HepG2 (cell line): ENCODE measurements around the gene STEAP3. TPM values are rescaled to one million over a fixed set of nuclear protein-coding genes. Genes with fewer than 3 reads are reported as not detected.

ENCODE experiments used
- ATAC-seq: fragments of 200-7000 bp; cut with Tn5 transposase; 3 replicates; pipeline ENCODE4 v1.9.1; 2020; ENCODE audit warnings: mild to moderate bottlenecking, moderate library complexity
- BruUV-seq: library from RNA; stranded (reverse); fragments of 400-500 nt; replicated peaks from 2 replicates; lab custom pipeline; 2021; lab: Mats Ljungman, UMichigan
- CTCF ChIA-PET: fragments of 300-600 bp; formaldehyde crosslinking; extraction: SDS; loops from one replicate; lab custom pipeline; 2021; ENCODE audit warnings: low total read pairs, inconsistent platforms, low intra/inter-chr PET ratio; lab: Yijun Ruan, JAX
- POLR2A ChIA-PET: fragments of 350-600 bp; sonication (Branson Sonifier 250); formaldehyde crosslinking; loops from one replicate; lab custom pipeline; 2020; ENCODE audit warnings: antibody characterized with exemption, inconsistent platforms; lab: Yijun Ruan, JAX
- DNase-seq: peaks from one replicate; pipeline ENCODE4 v3.0.0-alpha.2; 2015; ENCODE audit warnings: low spot score
- FAIRE-seq: peaks from 3 replicates; lab custom pipeline; 2011; peaks lifted over from hg19 to GRCh38; lab: Jason Lieb, UNC
- H2AFZ ChIP-seq: one replicate; pipeline ENCODE4 v1.6.1; 2011; ENCODE audit warnings: low read length, inconsistent platforms
- H3K27ac ChIP-seq: fragments of 300-600 bp; 3 replicates; pipeline ENCODE4 v1.8.0; 2011; ENCODE audit warnings: mixed run types, mild to moderate bottlenecking, mixed read lengths, low read length, inconsistent platforms; ENCODE audit not compliant: insufficient read depth; ENCODE audit errors: extremely low read length
- H3K27me3 ChIP-seq, 2 experiments: fragments of 200-600 bp in 1 of 2; 2 replicates in 1 of 2; 3 replicates in 1 of 2; pipeline versions ENCODE4 v1.6.0 to v1.8.0; 2011; ENCODE audit warnings: low read length in 2 of 2, mild to moderate bottlenecking in 2 of 2, moderate library complexity in 2 of 2, inconsistent platforms in 1 of 2; ENCODE audit not compliant: insufficient read depth in 2 of 2, control insufficient read depth in 1 of 2
- H3K36me3 ChIP-seq, 2 experiments: fragments of 200-600 bp in 1 of 2; replicated peaks in 1 of 2; 2 replicates in 1 of 2; 3 replicates in 1 of 2; pipeline versions ENCODE4 v1.5.1 to v1.8.0; 2011; ENCODE audit warnings: low read length in 2 of 2, inconsistent platforms in 1 of 2; ENCODE audit not compliant: insufficient read depth in 2 of 2, control insufficient read depth in 1 of 2
- H3K4me1 ChIP-seq: 2 replicates; pipeline ENCODE4 v1.5.1; 2012; ENCODE audit warnings: low read length, inconsistent platforms; ENCODE audit not compliant: insufficient read depth
- H3K4me2 ChIP-seq: 2 replicates; pipeline ENCODE4 v1.6.0; 2011; ENCODE audit warnings: low read depth, low read length, inconsistent platforms
- H3K4me3 ChIP-seq, 3 experiments: fragments of 200-600 bp in 1 of 3; sonication (generic), shearing (Covaris generic) in 1 of 3; replicated peaks in 1 of 3; 2 replicates each; pipeline ENCODE4 v1.5.1; 2011 to 2016; ENCODE audit warnings: low read length in 3 of 3, inconsistent platforms in 2 of 3, low read depth in 2 of 3, mild to moderate bottlenecking in 2 of 3, control low read depth in 1 of 3, mixed read lengths in 1 of 3; ENCODE audit not compliant: insufficient read depth in 1 of 3
- H3K79me2 ChIP-seq: one replicate; pipeline ENCODE4 v1.6.1; 2011; ENCODE audit warnings: low read length, inconsistent platforms; ENCODE audit not compliant: insufficient read depth
- H3K9ac ChIP-seq: 2 replicates; pipeline ENCODE4 v1.6.0; 2011; ENCODE audit warnings: mild to moderate bottlenecking, low read depth, low read length, inconsistent platforms; ENCODE audit not compliant: insufficient read depth
- H3K9me3 ChIP-seq: 2 replicates; pipeline ENCODE4 v1.5.1; 2012; ENCODE audit warnings: mild to moderate bottlenecking, low read length
- H4K20me1 ChIP-seq: 2 replicates; pipeline ENCODE4 v1.6.0; 2011; ENCODE audit warnings: inconsistent platforms, mild to moderate bottlenecking, low read length, moderate library complexity; ENCODE audit not compliant: insufficient read depth
- ASH2L ChIP-seq: fragments of 300-600, 200-600 bp; sonication (generic); IDR thresholded peaks from 2 replicates; pipeline ENCODE4 v1.7.0; 2017; ENCODE audit warnings: low read depth, mild to moderate bottlenecking, moderate library complexity, mixed read lengths, low read length; ENCODE audit not compliant: insufficient read length
- ELF4 ChIP-seq: sonication (generic); formaldehyde crosslinking; IDR thresholded peaks from 2 replicates; pipeline ENCODE4 v1.5.0; 2020; ENCODE audit warnings: missing genetic modification reagents, mild to moderate bottlenecking, moderate library complexity, borderline replicate concordance
- MEF2D ChIP-seq: sonication (generic); formaldehyde crosslinking; IDR thresholded peaks from 2 replicates; pipeline ENCODE4 v1.5.1; 2020; ENCODE audit warnings: mild to moderate bottlenecking, missing genetic modification reagents
- NCOR1 ChIP-seq: fragments of 200-600 bp; sonication (generic); IDR thresholded peaks from 2 replicates; pipeline ENCODE4 v1.7.0; 2017; ENCODE audit warnings: antibody characterized with exemption, low read length, borderline replicate concordance
- POLR2A ChIP-seq, 2 experiments: IDR thresholded peaks; 2 replicates each; pipeline ENCODE4 v1.6.1; 2011; ENCODE audit warnings: low read depth in 2 of 2, low read length in 2 of 2, mild to moderate bottlenecking in 1 of 2, moderate library complexity in 1 of 2; ENCODE audit not compliant: insufficient read depth in 1 of 2
- RAD51 ChIP-seq: fragments of 450-650 bp; IDR thresholded peaks from 2 replicates; pipeline ENCODE4 v1.6.1; 2016; ENCODE audit warnings: borderline replicate concordance
- TIGD3 ChIP-seq: sonication (generic); formaldehyde crosslinking; IDR thresholded peaks from 2 replicates; pipeline ENCODE4 v1.5.1; 2020; ENCODE audit warnings: mild to moderate bottlenecking, missing genetic modification reagents, borderline replicate concordance
- ZBTB49 ChIP-seq: sonication (generic); formaldehyde crosslinking; IDR thresholded peaks from 2 replicates; pipeline ENCODE4 v1.4.0; 2020; ENCODE audit warnings: missing genetic modification reagents, borderline replicate concordance
- ZBTB8A ChIP-seq: sonication (generic); formaldehyde crosslinking; IDR thresholded peaks from 2 replicates; pipeline ENCODE4 v1.4.0; 2020; ENCODE audit warnings: mild to moderate bottlenecking, low read depth, missing genetic modification reagents, borderline replicate concordance
- ZFYVE20 ChIP-seq: sonication (generic); formaldehyde crosslinking; IDR thresholded peaks from 2 replicates; pipeline ENCODE4 v1.8.0; 2023; ENCODE audit warnings: low read depth, mild to moderate bottlenecking, moderate library complexity, missing genetic modification reagents, borderline replicate concordance
- ZKSCAN1 ChIP-seq: fragments of 150-350 bp; IDR thresholded peaks from 2 replicates; pipeline ENCODE4 v1.6.1; 2014; ENCODE audit warnings: low read length
- ZNF251 ChIP-seq: sonication (generic); formaldehyde crosslinking; IDR thresholded peaks from 2 replicates; pipeline ENCODE4 v1.9.0; 2021; ENCODE audit warnings: mild to moderate bottlenecking, missing genetic modification reagents
- ZNF513 ChIP-seq: sonication (generic); formaldehyde crosslinking; conservative IDR thresholded peaks from 2 replicates; pipeline ENCODE4 v1.5.0; 2020; ENCODE audit warnings: missing genetic modification reagents
- WGBS: methylation state at CpG from one replicate; pipeline ENCODE4 v1.1.6; 2017; ENCODE audit warnings: low lambda C conversion rate; 5-methylcytosine and 5-hydroxymethylcytosine counted together
- in situ Hi-C: cut with HindIII; loops from 2 replicates; pipeline ENCODE4 v1.10.0; 2017; ENCODE audit warnings: low pct_unique_long_range_greater_than_20kb; ENCODE audit not compliant: extremely low pct_ligation_motif_present
- intact Hi-C: fragments of 100-400 bp; cut with micrococcal nuclease; formaldehyde crosslinking; loops from one replicate; pipeline ENCODE4 v1.10.0; 2022; ENCODE audit not compliant: unreplicated experiment
- polyA plus RNA-seq, 8 experiments: library from polyadenylated mRNA; depleted of rRNA in 3 of 8; stranded (reverse) in 7 of 8; unstranded in 1 of 8; fragments of >200 nt; fragmentation: Illumina TruSeq in 4 of 8; extraction: Trizol in 4 of 8; gene quantifications; 2 replicates each; pipeline versions ENCODE4 v1.2.1 to v1.2.3, GENCODE V29; 2011 to 2016; ENCODE audit warnings: low read depth in 4 of 8, missing spikeins in 1 of 8, mixed read lengths in 1 of 8; ENCODE audit not compliant: insufficient read depth in 1 of 8
- total RNA-seq, 5 experiments: library from RNA; depleted of rRNA; stranded (reverse); fragments of >200 nt; fragmentation: Illumina TruSeq; extraction: Trizol; gene quantifications; 2 replicates each; pipeline ENCODE4 v1.2.3, GENCODE V29; 2016; ENCODE audit warnings: low read depth in 1 of 5
- TF ChIP-seq, protein P1 (sequence below): sonication (generic); formaldehyde crosslinking; IDR thresholded peaks from 2 replicates; pipeline ENCODE4 v1.4.0; 2020; ENCODE audit warnings: mild to moderate bottlenecking, missing genetic modification reagents, borderline replicate concordance

STEAP3 gene
- total and polyA plus RNA-seq, 2 of the 13 experiments (the other 11 are each of a cell fraction or from before 2014, with no cell fraction given): 7.3 to 21.1 TPM

DNA sequence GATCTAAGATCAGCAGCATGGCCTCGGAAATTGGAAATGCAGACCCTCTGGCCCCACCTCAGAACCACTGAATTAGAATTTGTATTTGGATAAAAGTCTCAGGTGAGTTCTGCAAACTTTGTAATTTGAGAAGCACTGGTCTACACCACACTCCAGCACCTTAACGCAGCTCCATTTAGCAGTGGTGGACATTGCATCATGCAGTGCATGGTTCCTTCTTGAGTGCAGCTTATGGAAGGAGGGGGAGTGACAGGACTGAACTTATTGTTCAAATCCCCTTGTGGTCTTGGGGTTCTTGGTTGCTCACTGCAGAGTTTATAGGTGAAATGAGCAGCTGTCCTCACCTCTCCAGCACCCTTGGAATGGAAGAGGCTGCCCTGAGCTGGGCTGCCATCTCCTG, 17.4 kb upstream of the STEAP3 start (continued):
- TF ChIP-seq ELF4 (CRISPR knock-in tag): no peak
- TF ChIP-seq ZBTB49 (CRISPR knock-in tag): no peak
- TF ChIP-seq ZBTB8A (CRISPR knock-in tag): no peak

DNA sequence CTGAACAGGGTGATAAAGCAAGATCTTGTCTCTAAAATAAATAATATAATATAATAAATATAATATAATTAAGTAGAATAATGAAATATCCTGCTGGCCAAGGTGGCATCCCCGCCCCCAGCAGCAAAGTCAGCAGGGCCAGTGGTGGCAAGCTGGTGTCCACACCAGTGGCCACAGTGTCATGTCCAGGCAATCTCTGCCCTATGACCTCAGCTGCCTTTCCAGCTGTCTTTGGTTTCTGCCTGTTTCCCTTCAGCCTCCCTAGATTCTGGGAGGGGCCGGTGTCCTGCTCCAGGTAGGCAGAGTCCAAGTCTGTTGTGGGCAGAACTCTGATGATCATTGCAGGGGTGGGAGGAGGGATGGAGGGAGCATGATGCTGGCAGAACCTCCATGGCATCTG, 16.2 kb upstream of the STEAP3 start:
- Histone ChIP-seq H3K79me2 (no peaks in the 10 kb centered on the region), H3K4me3 (no peak overlapping the region), H3K27ac (no peak overlapping the region), H3K9me3 (no peaks in the 10 kb centered on the region), H3K9ac (no peak overlapping the region), H2AFZ (no peak overlapping the region), H3K27me3 (peaks cover 2 to 14% of the 10 kb centered on the region in 2 experiments; a peak in 3 of 5 replicates), H3K4me2 (no peak overlapping the region), H3K4me1 (no peaks in the 10 kb centered on the region), H3K36me3 (no peaks in the 10 kb centered on the region), H4K20me1 (no peaks in the 10 kb centered on the region)
- DNase-seq (no peak), ATAC-seq (no peak), FAIRE-seq (no peak)
- in situ Hi-C loops (no loop called here), intact Hi-C loops (no loop called here)
- ChIA-PET CTCF (no interaction called here), POLR2A (no interaction called here)
- no TSS peak for BruUV-seq
- 6% methylated on average over 2 of the region's 2 CpGs for WGBS
- TF ChIP-seq ZKSCAN1: no peak
- no peak for TF ChIP-seq RAD51
- TF ChIP-seq ZNF513 (CRISPR knock-in tag): no peak
- TF ChIP-seq MEF2D (CRISPR knock-in tag): no peak
- TF ChIP-seq POLR2A (IDR thresholded peaks at IDR 0.05; ENCODE audit: insufficient read depth in 1 of 2, low read depth in 2 of 2, low read length in 2 of 2): no peak
- TF ChIP-seq, protein P1, sequence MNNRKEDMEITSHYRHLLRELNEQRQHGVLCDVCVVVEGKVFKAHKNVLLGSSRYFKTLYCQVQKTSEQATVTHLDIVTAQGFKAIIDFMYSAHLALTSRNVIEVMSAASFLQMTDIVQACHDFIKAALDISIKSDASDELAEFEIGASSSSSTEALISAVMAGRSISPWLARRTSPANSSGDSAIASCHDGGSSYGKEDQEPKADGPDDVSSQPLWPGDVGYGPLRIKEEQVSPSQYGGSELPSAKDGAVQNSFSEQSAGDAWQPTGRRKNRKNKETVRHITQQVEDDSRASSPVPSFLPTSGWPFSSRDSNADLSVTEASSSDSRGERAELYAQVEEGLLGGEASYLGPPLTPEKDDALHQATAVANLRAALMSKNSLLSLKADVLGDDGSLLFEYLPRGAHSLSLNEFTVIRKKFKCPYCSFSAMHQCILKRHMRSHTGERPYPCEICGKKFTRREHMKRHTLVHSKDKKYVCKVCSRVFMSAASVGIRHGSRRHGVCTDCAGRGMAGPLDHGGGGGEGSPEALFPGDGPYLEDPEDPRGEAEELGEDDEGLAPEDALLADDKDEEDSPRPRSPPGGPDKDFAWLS (CRISPR knock-in tag): no peak
- TF ChIP-seq NCOR1: no peak
- TF ChIP-seq ZNF251: no peak
- no peak for TF ChIP-seq ZFYVE20 (CRISPR knock-in tag)
- TF ChIP-seq ASH2L: no peak
- TF ChIP-seq TIGD3: no peak
